PFSK-1 (cell line): ENCODE results near the gene MMP8.

Experiments
- FOXP2 ChIP-seq: optimal IDR thresholded peaks from 2 replicates; pipeline ENCODE3; 2011; ENCODE audit warnings: borderline replicate concordance, control low read depth, inconsistent platforms; ENCODE audit not compliant: insufficient read depth; ENCODE audit errors: extremely low read length, extremely low read depth
- POLR2AphosphoS5 ChIP-seq: IDR thresholded peaks from 2 replicates; pipeline ENCODE4 v1.6.1; 2012; ENCODE audit warnings: low read depth, mild to moderate bottlenecking, control low read depth, low read length, moderate library complexity
- REST ChIP-seq, 2 experiments: IDR thresholded peaks; 2 replicates each; pipeline versions ENCODE4 v1.6.1 to v1.8.0; 2011 to 2012; ENCODE audit warnings: low read depth in 2 of 2, low read length in 2 of 2, control low read depth in 1 of 2, inconsistent platforms in 1 of 2, mild to moderate bottlenecking in 1 of 2, moderate library complexity in 1 of 2; ENCODE audit not compliant: insufficient read depth in 1 of 2
- SIN3A ChIP-seq: IDR thresholded peaks from 2 replicates; pipeline ENCODE4 v1.6.1; 2012; ENCODE audit warnings: mild to moderate bottlenecking, low read length, moderate library complexity, borderline replicate concordance; ENCODE audit not compliant: insufficient read depth
- TAF1 ChIP-seq: IDR thresholded peaks from 2 replicates; pipeline ENCODE4 v1.6.1; 2012; ENCODE audit warnings: low read length, control low read depth, borderline replicate concordance; ENCODE audit not compliant: insufficient read depth

MMP8 gene

GRCh38 chr11:102664001-102664752 is 60.6 kb downstream of the MMP8 start:
- no peak for TF ChIP-seq SIN3A
- no peak for TF ChIP-seq TAF1
- no peak for TF ChIP-seq REST (IDR thresholded peaks at IDR 0.05; ENCODE audit: insufficient read depth in 1 of 2, low read depth in 2 of 2, low read length in 2 of 2)
- TF ChIP-seq FOXP2: no peak
- TF ChIP-seq POLR2AphosphoS5: no peak

DNA sequence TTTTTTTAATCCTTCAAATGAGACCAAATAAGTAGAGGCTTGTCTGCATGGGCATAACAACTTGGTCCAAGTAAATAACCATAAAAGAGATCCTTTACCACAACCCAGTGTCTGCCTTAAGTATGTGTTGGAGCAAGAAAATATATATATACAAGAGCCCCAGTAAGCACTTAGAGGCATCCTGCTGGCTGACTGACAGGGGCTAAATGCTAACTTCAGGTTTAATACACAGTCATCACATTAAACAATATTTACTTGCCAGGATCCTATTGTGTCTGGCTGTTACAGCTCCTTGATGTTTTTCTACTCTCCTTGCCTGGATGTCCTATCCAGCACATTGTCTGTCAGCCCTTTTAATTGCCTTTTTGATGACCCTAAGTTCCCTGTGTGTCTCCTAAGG is 62.1 kb downstream of the MMP8 start:
- TF ChIP-seq POLR2AphosphoS5 (no peak), FOXP2 (no peak), TAF1 (no peak), SIN3A (no peak), REST (IDR thresholded peaks at IDR 0.05; ENCODE audit: insufficient read depth in 1 of 2, low read depth in 2 of 2, low read length in 2 of 2) (no peak)
